HG03342 (cell line): ENCODE results near the gene LRIT2.

Experiments
- ATAC-seq: cut with Tn5 transposase; IDR thresholded peaks from one replicate; pipeline ENCODE4 v1.9.1; 2021; ENCODE audit warnings: mild to moderate bottlenecking, moderate library complexity; ENCODE audit not compliant: unreplicated experiment

Gene LRIT2, protein sequence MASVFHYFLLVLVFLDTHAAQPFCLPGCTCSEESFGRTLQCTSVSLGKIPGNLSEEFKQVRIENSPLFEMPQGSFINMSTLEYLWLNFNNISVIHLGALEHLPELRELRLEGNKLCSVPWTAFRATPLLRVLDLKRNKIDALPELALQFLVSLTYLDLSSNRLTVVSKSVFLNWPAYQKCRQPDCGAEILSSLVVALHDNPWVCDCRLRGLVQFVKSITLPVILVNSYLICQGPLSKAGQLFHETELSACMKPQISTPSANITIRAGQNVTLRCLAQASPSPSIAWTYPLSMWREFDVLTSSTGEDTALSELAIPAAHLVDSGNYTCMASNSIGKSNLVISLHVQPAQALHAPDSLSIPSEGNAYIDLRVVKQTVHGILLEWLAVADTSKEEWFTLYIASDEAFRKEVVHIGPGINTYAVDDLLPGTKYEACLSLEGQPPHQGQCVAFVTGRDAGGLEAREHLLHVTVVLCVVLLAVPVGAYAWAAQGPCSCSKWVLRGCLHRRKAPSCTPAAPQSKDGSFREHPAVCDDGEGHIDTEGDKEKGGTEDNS

DNA sequence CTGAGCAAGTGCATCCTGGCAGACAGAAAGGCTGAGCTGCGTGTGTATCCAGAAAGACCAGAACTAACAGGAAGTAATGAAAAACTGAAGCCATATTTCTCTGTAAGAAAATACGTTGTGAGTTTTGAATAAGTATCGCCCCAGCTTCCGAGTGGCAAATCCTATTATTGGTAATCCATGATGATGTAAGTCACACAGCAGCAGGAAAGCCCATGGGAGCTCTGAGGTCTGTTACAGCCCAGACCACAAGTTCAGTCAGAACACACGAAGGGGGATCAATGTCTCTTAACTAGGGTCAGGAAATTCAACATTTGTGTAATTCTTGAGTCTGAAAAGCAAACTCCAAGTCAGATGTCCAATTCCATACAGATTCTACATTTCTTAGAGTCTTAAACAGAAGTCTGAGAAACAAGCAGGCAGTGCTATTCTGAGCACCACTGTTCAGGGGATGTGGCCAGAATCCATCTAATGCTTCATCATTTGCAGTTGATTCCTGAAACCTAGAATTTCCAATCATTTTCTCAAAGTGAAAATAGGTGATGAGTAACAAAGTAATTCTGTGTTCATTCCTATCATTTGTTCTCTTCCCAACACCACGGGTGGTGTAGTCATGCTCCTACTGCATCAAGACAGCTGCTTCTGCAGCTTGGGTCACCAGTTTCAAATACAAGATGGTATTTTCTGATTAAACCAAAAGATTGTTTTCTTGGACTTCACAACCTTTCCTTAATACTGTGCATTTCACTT lies at the start of gene LRIT2:
Gene LRIT2 (minus strand): TSS at position 118 of the 747 bp plus-strand sequence. CDS start 24 bp downstream, at position 94.
- no peak for ATAC-seq

DNA sequence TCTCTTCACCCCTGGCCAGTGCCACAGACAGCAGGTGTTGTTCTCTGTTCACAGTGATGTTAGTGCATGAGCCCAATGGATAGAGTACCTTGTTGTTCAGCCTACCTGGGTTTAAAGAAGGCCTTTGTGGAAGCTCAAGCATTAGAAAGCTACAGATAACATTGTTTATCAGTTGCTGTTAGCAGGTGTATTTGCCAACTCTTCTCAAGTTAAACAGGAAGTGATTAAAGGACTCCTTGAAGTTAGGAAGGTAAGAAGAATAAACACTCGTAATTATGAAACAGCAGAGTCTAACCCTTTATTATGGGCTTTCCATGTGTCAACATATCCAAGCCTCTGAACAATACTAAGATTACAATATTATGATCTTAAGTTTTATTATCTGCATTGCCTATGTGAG lies 45.4 kb upstream of the LRIT2 start:
- no peak for ATAC-seq

DNA sequence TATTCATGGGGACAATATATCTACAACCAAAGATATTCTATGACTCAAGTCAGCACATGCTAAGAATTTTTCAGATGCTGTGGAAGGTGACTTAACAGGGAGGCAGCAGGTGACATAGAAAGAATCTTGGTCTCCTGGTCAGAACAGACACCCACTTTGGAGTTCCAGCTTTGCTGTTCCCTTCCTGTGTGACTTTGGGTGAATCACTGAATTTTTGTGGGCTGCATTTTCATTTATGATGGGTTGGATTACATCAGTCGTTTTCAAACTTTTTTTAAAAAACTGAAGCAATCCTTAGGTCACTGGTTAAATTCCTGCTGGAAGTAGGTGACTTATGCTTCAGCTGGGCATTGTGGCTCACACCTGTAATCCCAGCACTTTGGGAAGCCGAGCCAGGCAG lies 44.4 kb upstream of the LRIT2 start:
- ATAC-seq = no peak

DNA sequence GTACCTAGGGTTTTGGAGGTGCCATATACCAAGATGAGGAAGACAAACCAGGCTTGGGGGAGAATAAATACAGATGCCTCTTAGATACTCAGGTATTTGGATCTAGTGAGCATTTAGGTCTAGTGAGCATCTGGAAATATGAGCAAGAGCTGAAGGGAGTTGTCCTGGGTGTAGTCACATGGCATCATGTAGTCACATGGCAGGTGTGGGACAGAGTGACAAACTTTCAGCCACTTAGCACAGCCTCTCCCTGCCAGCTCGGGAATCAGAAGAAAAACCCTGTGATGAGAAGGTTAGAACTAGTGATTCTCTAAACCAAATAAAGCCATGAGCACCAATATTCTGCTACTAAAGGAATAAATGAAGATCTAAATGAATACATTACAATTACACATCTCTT lies 43.8 kb upstream of the LRIT2 start:
- ATAC-seq = no peak

DNA sequence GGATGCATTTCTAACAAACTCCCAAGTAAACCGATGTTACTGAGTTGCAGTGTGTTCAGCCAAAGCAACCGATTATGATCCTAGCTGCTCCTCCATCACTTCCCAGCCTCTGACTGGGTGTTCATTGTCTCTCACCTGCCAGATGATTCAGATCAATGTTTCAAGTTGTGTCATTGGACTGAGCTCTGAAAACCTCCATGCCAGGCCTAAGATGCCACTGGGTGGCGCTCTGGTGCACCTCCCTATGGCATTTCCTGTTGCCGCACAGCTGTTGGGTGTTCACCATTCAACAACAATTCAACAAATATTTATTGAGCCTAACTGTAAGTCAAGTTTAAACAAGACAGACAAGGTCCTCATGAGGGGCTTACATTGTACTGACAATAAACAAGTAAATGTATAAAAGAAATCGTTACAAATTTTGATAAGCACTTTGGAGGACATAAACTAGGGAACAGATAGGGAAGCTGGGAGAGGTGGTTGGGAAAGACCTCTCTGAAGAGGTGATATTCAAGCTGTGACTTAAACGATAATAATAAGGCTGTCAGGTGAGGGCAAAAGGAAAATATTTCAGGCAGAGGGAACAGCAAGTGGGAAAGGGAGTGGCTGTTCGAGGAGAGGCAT lies 42.3 kb upstream of the LRIT2 start:
- peak; percentile 54 for ATAC-seq

DNA sequence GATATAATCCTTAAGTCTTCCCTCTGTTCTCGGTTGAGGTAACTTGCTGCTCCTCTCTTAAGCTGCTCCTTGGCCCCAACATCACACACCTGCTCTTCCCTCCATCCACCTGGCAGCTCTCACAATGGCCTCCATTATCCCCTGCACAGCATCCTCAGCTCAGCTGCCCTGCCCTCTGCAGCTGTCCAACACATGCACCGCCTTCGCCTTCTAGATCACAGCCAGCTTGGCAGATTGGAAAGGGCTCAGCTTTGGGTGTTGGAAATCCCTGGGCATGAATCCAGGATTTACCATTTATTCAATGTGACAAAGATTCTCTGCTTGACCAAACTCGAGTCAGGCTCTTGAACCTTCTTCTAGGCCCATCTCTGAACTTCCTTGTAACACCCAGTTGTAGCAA lies 40.1 kb upstream of the LRIT2 start:
- ATAC-seq = no peak

DNA sequence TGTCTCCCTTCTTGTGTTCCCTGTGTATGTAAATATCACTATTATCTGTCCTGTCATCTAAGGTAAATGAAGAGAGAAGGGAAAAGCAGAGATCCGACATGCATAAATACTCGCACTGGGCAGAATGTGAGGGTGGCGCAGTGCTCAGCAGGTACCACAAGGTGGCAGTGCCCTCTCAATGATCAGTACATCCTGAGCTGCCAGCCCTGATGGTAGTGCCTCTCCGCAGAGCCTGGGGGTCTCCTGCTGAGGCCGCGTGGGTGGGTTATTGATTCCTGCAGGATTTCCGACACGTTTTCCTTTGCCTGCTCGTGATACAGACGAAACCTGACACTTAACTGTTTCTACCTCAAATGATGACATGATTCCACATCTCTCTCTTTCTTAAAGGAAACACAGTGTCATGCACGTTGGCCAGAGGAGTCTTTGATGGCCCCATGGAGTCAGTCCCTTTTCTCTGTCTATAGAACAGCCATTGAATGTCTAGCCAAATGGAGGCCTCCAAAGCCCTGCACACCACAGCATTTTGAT lies 39.3 kb upstream of the LRIT2 start:
- ATAC-seq = peak; percentile 96

DNA sequence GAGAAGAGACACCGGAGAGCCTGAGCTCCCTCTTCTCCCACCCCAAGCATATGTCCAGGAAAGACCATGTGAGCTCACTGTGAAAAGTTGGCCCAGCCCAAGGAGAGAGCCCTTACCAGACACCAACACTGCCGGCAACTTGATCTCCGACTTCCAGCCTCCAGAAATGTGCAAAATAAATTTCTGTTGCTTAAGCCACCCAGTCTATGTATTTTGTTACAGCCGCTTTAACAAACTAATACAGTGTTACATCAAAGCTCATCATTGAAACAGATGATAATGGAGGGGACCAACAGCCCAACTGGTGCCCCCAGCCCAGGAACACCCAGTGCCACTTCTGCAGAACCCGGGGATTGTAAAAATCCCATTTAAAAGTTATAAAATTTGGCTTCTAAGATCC lies 38.4 kb upstream of the LRIT2 start:
- no peak for ATAC-seq

DNA sequence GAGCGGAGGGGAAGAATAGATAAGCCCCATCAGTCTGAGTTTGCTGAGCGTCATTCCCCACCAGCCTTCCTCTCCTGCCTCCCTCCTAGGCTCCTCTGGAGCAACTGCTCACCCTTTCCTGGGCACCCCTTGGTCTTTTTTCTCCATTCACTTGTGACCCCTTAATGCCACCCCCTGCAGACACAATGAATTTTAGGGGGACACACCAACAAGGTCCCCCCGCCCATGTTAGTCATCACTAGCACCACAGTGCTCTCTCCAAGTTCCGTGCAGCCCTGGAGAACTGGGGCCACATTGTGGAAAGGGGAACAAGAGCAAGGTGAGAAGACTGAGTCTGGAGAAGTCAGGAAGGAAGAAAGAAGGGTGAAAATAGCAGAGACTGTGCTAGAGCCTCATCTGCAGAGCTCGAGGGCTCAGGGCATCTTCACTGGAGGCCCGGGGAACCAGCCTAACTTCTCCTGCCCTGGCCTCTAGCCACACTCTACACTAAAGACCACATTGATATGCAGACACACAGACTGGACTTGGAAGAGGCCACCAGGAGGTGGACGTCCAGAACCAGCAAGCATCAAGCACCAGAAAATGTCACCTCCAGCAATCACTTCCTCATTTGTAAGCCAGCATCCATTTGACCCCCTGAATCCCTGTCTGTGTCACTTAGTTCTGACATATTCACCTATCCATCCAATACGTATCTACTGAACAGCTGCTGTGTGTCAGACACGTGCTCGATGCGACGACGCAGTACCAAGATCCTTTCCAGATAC lies 37.0 kb upstream of the LRIT2 start:
- ATAC-seq = no peak

DNA sequence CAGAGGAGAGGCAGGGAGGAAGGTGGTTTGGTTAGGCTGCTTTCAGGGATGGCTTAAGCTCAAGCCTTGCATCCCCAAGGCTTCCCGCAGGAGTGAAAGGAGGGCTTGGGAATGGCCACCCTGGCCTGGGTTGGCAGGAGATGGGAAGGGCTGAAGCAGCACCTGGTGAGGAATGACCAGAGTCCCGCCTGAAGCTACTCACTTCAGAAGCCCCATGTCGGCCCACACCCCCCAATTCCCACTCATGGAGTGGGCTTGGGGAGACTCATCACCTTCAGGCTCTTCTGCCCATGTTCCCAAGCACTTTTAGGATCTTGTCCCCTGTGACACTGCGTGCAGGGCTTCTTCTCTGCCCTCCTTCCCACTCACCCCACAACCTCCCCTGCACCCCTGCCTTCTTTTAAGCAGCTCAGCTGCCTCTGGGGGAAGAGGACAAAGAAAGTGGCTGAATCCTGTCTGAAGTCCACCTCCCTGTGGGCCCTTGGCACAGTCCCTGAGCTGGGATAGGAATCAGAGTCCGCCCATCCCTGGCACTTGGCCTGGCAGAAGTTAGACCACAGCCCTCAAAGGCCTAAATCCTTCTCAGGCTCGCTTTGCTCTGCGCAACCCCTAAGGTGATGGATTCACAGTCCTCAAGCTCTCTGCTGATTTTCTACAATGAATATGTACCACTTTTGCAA lies 36.0 kb upstream of the LRIT2 start:
- no peak for ATAC-seq

DNA sequence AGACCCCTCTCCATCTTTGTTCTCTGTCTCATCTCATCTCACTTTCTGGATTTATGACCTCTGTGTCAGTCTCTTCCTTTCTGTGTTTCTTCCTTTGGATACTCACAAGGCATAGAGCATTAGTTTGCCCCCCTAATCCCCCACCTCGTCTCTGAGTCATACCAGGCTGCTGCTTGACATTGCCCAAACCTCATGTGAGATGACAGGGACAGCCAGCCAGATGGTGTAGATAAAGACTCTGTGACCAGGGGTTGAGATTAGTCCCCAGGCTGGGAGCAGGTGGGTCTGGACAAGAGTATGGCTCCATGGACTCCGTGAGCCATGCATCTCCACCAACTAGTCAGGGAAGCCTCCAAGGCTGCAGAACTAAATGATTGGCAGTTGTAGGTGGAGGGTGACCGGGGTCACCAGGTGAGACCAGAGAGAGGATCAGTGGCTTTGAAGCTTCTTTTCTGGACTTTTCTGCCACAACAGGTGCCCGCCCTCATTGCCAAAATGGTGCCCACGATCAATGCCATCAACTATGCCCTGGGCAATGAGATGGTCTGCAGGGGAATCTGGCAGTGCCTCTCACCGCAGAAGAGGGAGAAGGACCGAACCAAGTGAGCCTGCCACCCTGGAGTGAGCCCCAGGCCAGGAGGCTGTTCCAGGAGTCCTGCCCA lies 32.8 kb upstream of the LRIT2 start:
- no peak for ATAC-seq

DNA sequence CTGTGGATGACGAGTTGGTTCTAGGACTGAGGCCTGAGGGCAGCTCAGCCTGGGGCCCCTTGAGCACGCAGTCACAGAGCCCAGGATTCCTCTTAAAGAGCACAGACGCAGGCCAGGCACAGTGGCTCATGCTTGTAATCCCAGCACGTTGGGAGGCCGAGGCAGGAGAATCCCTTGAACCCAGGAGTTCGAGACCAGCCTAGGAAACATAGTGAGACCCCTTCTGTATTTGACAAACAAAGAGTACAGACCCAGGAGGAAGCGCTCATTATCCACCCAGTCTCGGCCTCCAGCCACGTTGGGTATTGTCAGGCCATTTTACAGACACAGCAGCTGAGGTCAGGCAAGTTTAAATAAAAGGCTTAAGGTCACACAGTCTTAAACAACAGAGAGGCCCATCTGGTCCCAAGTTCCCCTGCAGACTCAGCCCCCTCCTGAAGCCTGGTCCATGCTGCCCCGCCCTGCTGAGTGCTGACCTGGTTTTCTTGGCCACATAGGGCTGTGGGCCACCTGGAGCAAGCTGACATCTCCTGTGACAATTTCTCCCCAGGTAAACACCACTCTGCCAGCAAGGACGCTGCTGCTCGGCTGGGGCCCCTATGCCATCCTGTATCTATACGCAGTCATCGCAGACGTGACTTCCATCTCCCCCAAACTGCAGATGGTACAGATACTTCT lies 32.1 kb upstream of the LRIT2 start:
- no peak for ATAC-seq

DNA sequence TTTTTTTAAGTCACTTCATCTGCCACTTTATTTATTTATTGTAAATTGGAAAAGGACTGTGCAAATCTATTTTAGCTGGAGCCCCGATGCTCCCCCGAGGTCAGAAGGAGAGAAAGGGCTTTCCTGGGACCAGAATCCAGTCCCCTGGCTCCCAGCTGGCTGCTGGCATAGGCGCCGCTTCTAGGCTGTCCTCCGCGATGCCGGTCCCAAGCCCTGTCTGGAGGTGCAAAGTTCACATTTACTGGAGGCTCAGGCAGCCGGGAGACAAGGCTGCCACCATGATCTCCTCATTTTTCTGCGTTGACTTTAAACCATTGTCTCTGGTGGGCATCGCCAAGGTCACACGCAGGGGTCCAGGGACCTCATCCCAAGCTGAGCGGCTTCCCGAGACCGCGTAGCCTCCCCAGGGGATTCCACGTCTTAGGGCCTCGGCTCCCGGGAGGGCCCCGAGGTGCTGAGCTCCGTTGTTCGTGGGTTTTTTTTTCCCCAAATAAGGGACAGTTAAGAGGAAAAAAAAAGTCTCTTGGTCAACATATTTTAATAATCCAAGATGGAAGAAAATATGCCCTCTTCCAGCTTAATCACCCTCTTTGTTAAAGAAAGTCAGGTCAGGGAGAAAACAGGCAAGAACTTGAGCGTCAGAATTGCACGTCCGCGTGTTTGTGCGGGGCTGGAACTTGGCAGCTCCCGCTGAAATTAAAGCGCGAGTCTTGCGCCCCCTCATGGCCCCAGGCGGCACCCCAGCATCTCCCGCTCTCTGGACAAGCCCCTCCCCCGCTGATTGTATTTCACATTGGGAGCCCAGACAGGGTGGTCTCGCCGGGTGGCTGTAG lies 31.4 kb upstream of the LRIT2 start:
- peak; percentile 76 for ATAC-seq

DNA sequence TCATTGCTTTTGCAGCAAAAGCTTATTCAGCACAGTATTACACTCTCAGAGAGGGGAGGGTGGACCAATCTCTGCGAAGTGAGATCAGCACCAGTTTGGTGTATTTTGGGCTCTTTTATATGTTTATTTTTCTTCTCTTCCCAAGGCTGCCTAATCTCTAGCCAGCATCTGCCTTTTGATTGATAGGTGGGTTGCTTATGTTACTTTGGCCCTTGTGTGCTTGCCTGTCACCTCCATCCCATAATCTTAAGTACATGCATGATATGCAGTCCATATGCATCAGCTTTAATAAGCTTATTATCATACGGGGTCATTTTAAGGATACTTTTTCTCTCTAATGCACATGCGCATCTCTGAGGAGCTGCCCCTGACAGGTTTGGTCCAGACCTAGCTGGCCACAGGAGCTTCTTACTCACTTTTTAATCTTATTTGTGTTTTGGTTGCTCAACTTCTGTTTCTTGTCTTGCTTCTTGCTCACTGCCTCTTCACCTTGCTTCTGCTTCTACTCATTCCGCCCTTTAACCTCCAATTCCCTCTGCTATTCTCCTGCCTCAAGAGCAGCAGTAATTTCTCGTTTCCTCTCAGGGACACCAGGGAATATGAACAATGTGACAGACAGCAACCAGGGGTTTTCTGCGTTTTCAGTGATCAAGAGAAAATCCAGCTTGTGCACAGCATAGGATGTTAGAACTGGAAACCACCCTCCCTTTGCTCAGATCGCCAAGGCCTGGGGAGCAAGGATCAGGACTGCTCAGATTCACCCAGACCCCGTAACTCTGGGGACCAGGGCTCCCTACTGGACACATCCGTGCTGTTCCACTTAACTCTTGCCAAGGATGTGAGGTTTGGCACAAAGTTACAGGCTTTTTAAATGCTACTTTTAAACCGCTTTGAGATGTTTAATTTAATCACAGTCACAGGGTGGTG lies 29.5 kb upstream of the LRIT2 start:
- no peak for ATAC-seq

DNA sequence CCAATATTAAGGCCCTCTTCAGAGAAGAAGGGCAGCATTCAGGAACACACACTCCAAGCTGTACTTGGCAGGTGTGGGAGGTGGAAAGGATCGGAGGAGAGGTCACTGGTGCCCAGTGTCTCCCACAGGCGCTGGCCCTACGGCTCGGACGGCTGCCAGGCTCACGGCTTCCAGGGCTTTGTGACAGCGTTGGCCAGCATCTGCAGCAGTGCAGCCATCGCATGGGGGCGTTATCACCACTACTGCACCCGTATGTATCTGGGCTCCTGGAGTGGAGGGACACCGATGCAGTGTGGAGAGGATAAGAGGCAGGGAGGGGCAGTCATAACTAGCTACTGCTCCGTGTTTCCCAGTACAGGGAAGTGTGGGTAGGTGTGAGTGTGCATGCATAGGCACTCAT lies 23.4 kb upstream of the LRIT2 start:
- ATAC-seq = no peak

DNA sequence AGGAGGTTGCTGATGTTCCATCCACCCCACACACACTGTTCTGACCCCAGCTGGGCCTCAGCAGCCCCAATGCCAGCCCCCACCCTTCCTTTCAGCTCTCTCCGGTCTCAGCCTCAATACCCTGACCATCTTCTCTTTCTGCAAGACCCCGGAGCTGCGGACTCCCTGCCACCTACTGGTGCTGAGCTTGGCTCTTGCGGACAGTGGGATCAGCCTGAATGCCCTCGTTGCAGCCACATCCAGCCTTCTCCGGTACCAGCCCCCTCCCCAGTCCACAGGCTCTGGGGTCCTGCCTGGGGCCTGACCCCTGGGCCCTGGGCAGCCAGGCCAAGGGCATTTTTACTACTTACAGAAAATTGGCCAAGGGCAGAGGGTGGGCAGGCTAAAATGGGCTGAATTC lies 22.2 kb upstream of the LRIT2 start:
- ATAC-seq = no peak

DNA sequence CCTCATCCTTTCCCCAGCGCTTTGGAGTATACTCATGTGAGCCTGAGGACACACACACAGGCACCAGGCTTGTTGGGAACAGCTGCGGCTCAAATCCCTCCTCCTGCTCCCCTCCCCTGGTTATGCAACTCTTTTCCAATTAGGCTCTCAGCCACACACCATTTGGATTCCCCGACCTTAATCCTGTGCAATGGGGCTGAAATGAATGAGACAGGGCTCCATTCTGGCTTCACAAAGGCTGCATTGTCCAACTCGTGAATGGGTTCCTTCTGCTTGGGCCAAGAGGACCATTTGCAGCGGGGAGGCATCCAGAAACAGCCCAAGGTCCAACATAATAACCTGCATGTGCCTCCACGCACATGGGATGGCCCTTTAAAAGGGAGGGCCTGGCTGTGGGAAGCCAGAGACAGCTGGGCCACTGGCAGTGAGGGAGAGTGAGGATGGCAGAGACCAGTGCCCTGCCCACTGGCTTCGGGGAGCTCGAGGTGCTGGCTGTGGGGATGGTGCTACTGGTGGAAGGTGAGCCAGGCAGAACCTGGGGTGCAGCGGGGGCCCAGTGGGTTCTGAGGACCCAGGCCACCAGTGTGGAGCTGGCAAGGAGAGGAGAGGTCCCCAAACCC lies 19.4 kb upstream of the LRIT2 start, which contains the start of gene RGR:
Gene RGR (plus strand): TSS at position 403 of the 620 bp plus-strand sequence. CDS start 38 bp downstream, at position 441.
- ATAC-seq = no peak
